ENCODE data around the gene ZNF654.

- no peak for TF ChIP-seq CTCF (IDR thresholded peaks at IDR 0.05; ENCODE audit: low read length)
- no peak for TF ChIP-seq EZH2 (optimal IDR thresholded peaks at IDR 0.05; ENCODE audit: low read depth, low read length)
- TF ChIP-seq EZH2phosphoT487 (IDR thresholded peaks at IDR 0.05; ENCODE audit: low read length) = no peak
These were observed 83.1 kb downstream of the ZNF654 start for GRCh38 chr3:88142094-88142624.

Data from MM.1S (cell line).